Stromal cell of bone marrow (primary cell): ENCODE data around the gene PSMA8.
"Not testable (repeated sequence)": the region's sequence is repeated elsewhere in the genome, so short reads cannot be mapped to it uniquely, and the experiment has no call there.

Source experiments
- DNase-seq: peaks from one replicate; pipeline ENCODE4 v3.0.0-alpha.2; 2012; ENCODE audit warnings: low read depth

Gene PSMA8

DNA sequence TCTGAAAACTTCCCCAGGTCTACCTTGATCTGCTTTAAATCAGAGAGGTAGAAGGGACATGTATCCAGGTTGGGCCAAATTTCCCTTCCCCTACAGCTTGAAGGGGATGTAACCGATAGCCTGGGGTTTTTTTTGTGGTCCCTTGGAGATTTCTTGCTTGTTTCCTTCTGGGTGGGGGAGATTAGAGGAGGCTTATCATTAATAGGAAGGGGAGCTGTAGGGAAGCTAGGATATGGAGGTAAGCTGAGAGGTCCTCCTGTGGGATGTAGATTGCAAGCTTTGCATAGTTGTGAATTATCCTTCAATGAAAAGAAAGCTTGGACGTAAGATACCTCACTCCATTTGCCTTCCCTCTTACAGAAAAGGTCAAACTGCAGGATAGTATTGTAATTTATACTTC is 103.7 kb downstream of the PSMA8 start:
- DNase-seq: not testable (repeated sequence)

DNA sequence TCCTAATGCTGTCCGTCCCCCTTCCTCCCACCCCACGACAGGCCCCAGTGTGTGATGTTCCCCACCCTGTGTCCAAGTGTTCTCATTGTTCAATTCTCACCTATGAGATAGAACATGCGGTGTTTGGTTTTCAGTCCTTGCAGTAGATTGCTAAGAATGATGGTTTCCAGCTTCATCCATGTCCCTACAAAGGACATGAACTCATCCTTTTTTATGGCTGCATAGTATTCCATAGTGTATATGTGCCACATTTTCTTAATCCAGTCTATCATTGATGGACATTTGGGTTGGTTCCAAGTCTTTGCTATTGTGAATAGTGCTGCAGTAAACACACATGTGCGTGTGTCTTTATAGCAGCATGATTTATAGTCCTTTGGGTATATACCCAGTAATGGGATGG is 105.0 kb downstream of the PSMA8 start:
- not testable (repeated sequence) for DNase-seq

DNA sequence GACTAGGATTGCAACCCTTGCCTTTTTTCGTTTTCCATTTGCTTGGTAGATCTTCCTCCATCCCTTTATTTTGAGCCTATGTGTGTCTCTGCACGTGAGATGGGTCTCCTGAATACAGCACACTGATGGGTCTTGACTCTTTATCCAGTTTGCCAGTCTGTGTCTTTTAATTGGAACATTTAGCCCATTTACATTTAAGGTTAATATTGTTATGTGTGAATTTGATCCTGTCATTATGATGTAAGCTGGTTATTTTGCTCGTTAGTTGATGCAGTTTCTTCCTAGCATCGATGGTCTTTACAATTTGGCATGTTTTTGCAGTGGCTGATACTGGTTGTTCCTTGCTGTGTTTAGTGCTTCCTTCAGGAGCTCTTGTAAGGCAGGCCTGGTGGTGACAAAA is 108.7 kb downstream of the PSMA8 start:
- not testable (repeated sequence) for DNase-seq
